AG09309 (cell line): ENCODE measurements around the gene TAL1.

Experiments
- DNase-seq: peaks from one replicate; pipeline ENCODE4 v3.0.0-alpha.2; 2010; ENCODE audit warnings: low read depth
- H3K4me3 ChIP-seq: 2 replicates; pipeline ENCODE4 v1.5.1; 2011; ENCODE audit warnings: mild to moderate bottlenecking, low read depth, low read length, moderate library complexity; ENCODE audit not compliant: control insufficient read depth
- TF ChIP-seq, protein P1 (sequence below): IDR thresholded peaks from 2 replicates; pipeline ENCODE4 v1.5.1; 2011; ENCODE audit warnings: mild to moderate bottlenecking, low read depth, low read length, inconsistent platforms; ENCODE audit not compliant: insufficient read depth, control insufficient read depth; ENCODE audit errors: missing control alignments

Gene TAL1

GRCh38 chr1:47252795-47253194 lies 20.8 kb upstream of the TAL1 start:
- TF ChIP-seq, protein P1, sequence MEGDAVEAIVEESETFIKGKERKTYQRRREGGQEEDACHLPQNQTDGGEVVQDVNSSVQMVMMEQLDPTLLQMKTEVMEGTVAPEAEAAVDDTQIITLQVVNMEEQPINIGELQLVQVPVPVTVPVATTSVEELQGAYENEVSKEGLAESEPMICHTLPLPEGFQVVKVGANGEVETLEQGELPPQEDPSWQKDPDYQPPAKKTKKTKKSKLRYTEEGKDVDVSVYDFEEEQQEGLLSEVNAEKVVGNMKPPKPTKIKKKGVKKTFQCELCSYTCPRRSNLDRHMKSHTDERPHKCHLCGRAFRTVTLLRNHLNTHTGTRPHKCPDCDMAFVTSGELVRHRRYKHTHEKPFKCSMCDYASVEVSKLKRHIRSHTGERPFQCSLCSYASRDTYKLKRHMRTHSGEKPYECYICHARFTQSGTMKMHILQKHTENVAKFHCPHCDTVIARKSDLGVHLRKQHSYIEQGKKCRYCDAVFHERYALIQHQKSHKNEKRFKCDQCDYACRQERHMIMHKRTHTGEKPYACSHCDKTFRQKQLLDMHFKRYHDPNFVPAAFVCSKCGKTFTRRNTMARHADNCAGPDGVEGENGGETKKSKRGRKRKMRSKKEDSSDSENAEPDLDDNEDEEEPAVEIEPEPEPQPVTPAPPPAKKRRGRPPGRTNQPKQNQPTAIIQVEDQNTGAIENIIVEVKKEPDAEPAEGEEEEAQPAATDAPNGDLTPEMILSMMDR, result no peak
- no peak for DNase-seq
- H3K4me3 ChIP-seq, result no peak overlapping the region

DNA sequence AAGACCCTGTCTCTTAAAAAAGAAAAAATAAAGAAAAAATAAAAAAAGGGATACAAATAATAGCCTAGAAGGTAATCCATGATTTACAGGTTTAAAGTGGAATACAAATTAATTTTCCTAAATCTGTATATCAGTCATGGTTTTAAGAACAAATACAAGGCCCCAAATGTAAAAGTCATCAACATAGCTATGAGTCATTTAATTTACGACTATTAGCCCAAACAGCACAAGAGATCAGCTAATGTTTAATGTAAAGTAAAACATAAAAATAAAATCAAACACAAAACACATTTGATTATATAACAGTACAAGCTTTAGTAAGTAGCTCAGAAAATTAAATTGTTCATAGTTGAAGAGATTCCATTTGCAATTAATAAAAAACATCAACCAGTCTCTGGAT lies 20.3 kb upstream of the TAL1 start:
- no peak for DNase-seq
- H3K4me3 ChIP-seq, result no peak overlapping the region
- TF ChIP-seq, protein P1, result no peak

DNA sequence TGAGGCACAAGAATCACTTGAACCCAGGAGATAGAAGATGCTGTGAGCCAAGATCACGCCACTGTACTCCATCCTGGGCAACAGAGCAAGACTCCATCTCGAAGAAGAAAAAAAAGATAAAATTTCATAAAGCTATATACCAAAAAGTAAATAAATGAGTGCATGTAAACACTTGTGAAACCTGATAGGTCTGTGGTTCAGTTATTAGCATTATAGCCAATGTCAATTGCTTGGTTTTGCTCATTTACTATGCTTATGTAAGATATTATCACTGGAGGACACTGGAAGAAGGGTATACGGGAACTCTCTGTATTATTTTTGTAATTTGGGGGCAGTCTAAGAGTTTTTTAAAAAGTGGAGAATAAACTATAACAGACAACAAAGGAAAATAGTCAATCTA lies 17.7 kb upstream of the TAL1 start:
- TF ChIP-seq, protein P1, result no peak
- H3K4me3 ChIP-seq, result no peak overlapping the region
- DNase-seq, result no peak

DNA sequence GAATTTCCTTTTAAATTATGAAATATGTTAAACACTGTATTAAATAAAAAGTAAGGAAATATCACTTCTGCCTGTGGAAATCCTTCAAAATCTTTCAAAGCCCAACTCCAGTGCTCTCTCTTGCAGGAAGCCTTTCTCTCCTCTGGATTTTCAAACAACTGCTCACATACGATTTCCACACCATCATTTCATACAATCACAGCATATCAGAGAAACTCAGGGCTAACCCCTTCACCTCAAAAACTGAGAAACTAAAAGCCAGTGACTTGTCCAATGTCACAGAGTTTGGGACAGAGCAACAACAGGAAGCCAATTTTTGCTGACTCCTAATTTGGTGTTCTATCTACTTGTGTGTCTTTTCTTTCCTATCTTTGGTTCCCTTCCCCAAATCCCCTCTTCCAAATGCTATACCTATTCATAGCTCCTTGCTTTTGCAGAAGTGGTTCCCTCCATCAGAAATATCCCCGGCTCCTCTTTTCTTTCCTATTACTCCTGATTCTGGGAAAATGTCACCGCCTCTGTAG lies 12.4 kb upstream of the TAL1 start:
- no peak overlapping the region for H3K4me3 ChIP-seq
- TF ChIP-seq, protein P1, result no peak
- no peak for DNase-seq

DNA sequence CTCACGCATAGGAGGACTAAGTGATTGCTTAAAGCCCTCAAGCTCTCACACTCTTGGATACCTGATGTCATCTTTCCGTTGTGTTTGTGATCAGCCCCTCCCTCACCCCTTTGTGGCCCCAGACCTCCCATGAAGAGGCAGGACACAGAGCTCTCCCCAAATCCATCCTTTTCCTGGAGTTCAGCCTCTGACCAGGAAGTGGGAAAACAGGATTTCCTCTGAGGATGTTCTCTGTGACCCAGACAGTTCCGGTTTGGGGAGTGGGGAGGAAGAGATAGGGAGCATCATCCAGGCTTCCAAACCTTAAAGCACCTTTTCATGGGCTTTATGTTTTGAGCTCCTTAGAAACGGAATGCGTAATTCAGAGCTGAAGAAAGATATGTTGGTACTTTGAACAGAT lies 11.9 kb upstream of the TAL1 start:
- no peak overlapping the region for H3K4me3 ChIP-seq
- TF ChIP-seq, protein P1, result no peak
- no peak for DNase-seq

GRCh38 chr1:47241114-47242113 lies 9.4 kb upstream of the TAL1 start:
- no peak for DNase-seq
- no peak overlapping the region for H3K4me3 ChIP-seq
- TF ChIP-seq, protein P1, result no peak
